Activated naive CD8-positive, alpha-beta T cell treated with anti-CD3 and anti-CD28 coated beads, Interleukin-2, amount 10 ng/mL, durations not matched to agents 7 days and 5 days (primary cell): ENCODE results near the gene BOK. TPM values are rescaled to one million over a fixed set of nuclear protein-coding genes. Genes with fewer than 3 reads are reported as not detected.
A peak's percentile ranks its signal among the peaks of the same experiment; 100 is the strongest.

ENCODE experiments used
- ATAC-seq: fragments of 150-1000 bp; cut with Tn5 transposase; one replicate; pipeline ENCODE4 v1.10.0; 2021; ENCODE audit warnings: low read depth, moderate library complexity
- POLR2A ChIA-PET: fragments of 350-600 bp; sonication (Branson Sonifier 250); formaldehyde crosslinking; loops from one replicate; lab custom pipeline; 2021; ENCODE audit warnings: antibody characterized with exemption; lab: Charles Lee
- DNase-seq: peaks from one replicate; pipeline ENCODE4 v3.0.0; 2021
- H3K27ac Mint-ChIP-seq: one replicate; pipeline ENCODE4 v1.8.0; 2022; ENCODE audit warnings: mild to moderate bottlenecking, mixed read lengths
- H3K27me3 Mint-ChIP-seq: one replicate; pipeline ENCODE4 v1.8.0; 2022; ENCODE audit warnings: mild to moderate bottlenecking, moderate library complexity, mixed read lengths
- H3K36me3 Mint-ChIP-seq: one replicate; pipeline ENCODE4 v1.8.0; 2021; ENCODE audit warnings: mild to moderate bottlenecking, mixed read lengths
- H3K4me1 Mint-ChIP-seq: one replicate; pipeline ENCODE4 v1.8.0; 2021; ENCODE audit warnings: mixed read lengths
- H3K4me3 Mint-ChIP-seq: one replicate; pipeline ENCODE4 v1.8.0; 2022; ENCODE audit warnings: mild to moderate bottlenecking, moderate library complexity, mixed read lengths
- H3K9me3 Mint-ChIP-seq: one replicate; pipeline ENCODE4 v1.8.0; 2021; ENCODE audit warnings: mixed read lengths
- total RNA-seq, 2 experiments: library from RNA; stranded (reverse); gene quantifications; one replicate each; pipeline ENCODE4 v1.2.3, GENCODE V29; 2021

BOK gene
- total RNA-seq, 2 experiments from 2014 or later: not detected

- POLR2A ChIA-PET: interaction anchor here (0.5 kb wide), 1 partner anchor 33 kb away, joined by 3 read pairs; no protein-coding TSS in a partner anchor
- ATAC-seq (no peak), DNase-seq (no peak)
- H3K4me3 Mint-ChIP-seq: no peak overlapping the region
- H3K4me1 Mint-ChIP-seq: peaks cover 24% of the 10 kb centered on the region
- H3K9me3 Mint-ChIP-seq: no peaks in the 10 kb centered on the region
- peaks cover 2% of the 10 kb centered on the region for H3K36me3 Mint-ChIP-seq
- no peaks in the 10 kb centered on the region for H3K27me3 Mint-ChIP-seq
- H3K27ac Mint-ChIP-seq: no peak overlapping the region
Observed at GRCh38 chr2:241613017-241613780, 54.7 kb downstream of the BOK start.

- ATAC-seq: no peak
- Mint-ChIP-seq H3K4me1 (peaks cover 16% of the 10 kb centered on the region), H3K4me3 (no peak overlapping the region), H3K9me3 (no peaks in the 10 kb centered on the region), H3K27ac (peak overlapping the region; percentile 9), H3K27me3 (no peaks in the 10 kb centered on the region), H3K36me3 (peaks cover 10% of the 10 kb centered on the region)
- POLR2A ChIA-PET: no interaction called here
- no peak for DNase-seq
Observed at GRCh38 chr2:241615041-241615440, 56.5 kb downstream of the BOK start.

- Mint-ChIP-seq H3K36me3 (peaks cover 13% of the 10 kb centered on the region), H3K9me3 (no peaks in the 10 kb centered on the region), H3K27ac (peak overlapping the region; percentile 75), H3K4me1 (peaks cover 16% of the 10 kb centered on the region), H3K27me3 (no peaks in the 10 kb centered on the region), H3K4me3 (peak overlapping the region; percentile 27)
- no peak for DNase-seq
- POLR2A ChIA-PET: no interaction called here
- no peak for ATAC-seq
Observed at GRCh38 chr2:241615522-241616052, 57.0 kb downstream of the BOK start.

- Mint-ChIP-seq H3K27me3 (no peaks in the 10 kb centered on the region), H3K9me3 (no peaks in the 10 kb centered on the region), H3K4me3 (peak overlapping the region; percentile 34), H3K27ac (peak overlapping the region; percentile 75), H3K4me1 (peaks cover 19% of the 10 kb centered on the region), H3K36me3 (peaks cover 14% of the 10 kb centered on the region)
- no peak for ATAC-seq
- DNase-seq: no peak
- POLR2A ChIA-PET: no interaction called here
Observed at GRCh38 chr2:241616168-241617125, 57.9 kb downstream of the BOK start.

- DNase-seq (peak; percentile 61), ATAC-seq (peak; percentile 91)
- Mint-ChIP-seq H3K27me3 (no peaks in the 10 kb centered on the region), H3K27ac (peak overlapping the region; percentile 98), H3K4me1 (peaks cover 21% of the 10 kb centered on the region), H3K36me3 (peaks cover 14% of the 10 kb centered on the region), H3K4me3 (peak overlapping the region; percentile 92), H3K9me3 (no peaks in the 10 kb centered on the region)
- POLR2A ChIA-PET: interaction anchor here (0.5 to 1.6 kb wide), 9 partner anchors 8 to 468 kb away, joined by 3 to 12 read pairs (median 3); partner anchors contain the start of genes ATG4B, D2HGDH, PASK and THAP4
Observed at GRCh38 chr2:241617431-241618154, 59.0 kb downstream of the BOK start.

- peaks cover 14% of the 10 kb centered on the region for H3K36me3 Mint-ChIP-seq
- peak overlapping the region; percentile 98 for H3K27ac Mint-ChIP-seq
- H3K4me3 Mint-ChIP-seq: peak overlapping the region; percentile 92
- ATAC-seq (no peak), DNase-seq (no peak)
- POLR2A ChIA-PET: interaction anchor here (0.5 to 1.6 kb wide), 6 partner anchors 11 to 469 kb away, joined by 3 to 12 read pairs (median 3); partner anchors contain the start of genes ATG4B, D2HGDH, PASK and THAP4
- peaks cover 21% of the 10 kb centered on the region for H3K4me1 Mint-ChIP-seq
- H3K27me3 Mint-ChIP-seq: no peaks in the 10 kb centered on the region
- H3K9me3 Mint-ChIP-seq: no peaks in the 10 kb centered on the region
Observed at GRCh38 chr2:241618296-241618805, 59.8 kb downstream of the BOK start.

GRCh38 chr2:241618829-241619228, 60.3 kb downstream of the BOK start:
- peaks cover 21% of the 10 kb centered on the region for H3K4me1 Mint-ChIP-seq
- H3K27ac Mint-ChIP-seq: peak overlapping the region; percentile 98

GRCh38 chr2:241619597-241620418, 61.3 kb downstream of the BOK start:
- H3K27ac Mint-ChIP-seq: peak overlapping the region; percentile 54
- POLR2A ChIA-PET: no interaction called here
- H3K27me3 Mint-ChIP-seq: no peaks in the 10 kb centered on the region
- H3K4me1 Mint-ChIP-seq: peaks cover 20% of the 10 kb centered on the region
- H3K9me3 Mint-ChIP-seq: no peaks in the 10 kb centered on the region
- peaks cover 14% of the 10 kb centered on the region for H3K36me3 Mint-ChIP-seq
- no peak overlapping the region for H3K4me3 Mint-ChIP-seq
- ATAC-seq (no peak), DNase-seq (no peak)

More at GRCh38 chr2:241618829-241619228, 60.3 kb downstream of the BOK start:
- POLR2A ChIA-PET: no interaction called here
- ATAC-seq: no peak
- no peak for DNase-seq
- no peaks in the 10 kb centered on the region for H3K27me3 Mint-ChIP-seq
- no peaks in the 10 kb centered on the region for H3K9me3 Mint-ChIP-seq
- peaks cover 14% of the 10 kb centered on the region for H3K36me3 Mint-ChIP-seq
- H3K4me3 Mint-ChIP-seq: no peak overlapping the region

- ATAC-seq: no peak
- DNase-seq: no peak
Observed at GRCh38 chr2:241620419-241620769, 61.8 kb downstream of the BOK start.

More at GRCh38 chr2:241620419-241620769, 61.8 kb downstream of the BOK start:
- Mint-ChIP-seq H3K27ac (no peak overlapping the region), H3K4me1 (peaks cover 17% of the 10 kb centered on the region), H3K36me3 (peaks cover 14% of the 10 kb centered on the region), H3K9me3 (no peaks in the 10 kb centered on the region), H3K4me3 (no peak overlapping the region), H3K27me3 (no peaks in the 10 kb centered on the region)
- POLR2A ChIA-PET: no interaction called here
